Cardiac fibroblast (primary cell): ENCODE results near the gene GNAI3.

Source experiments
- DNase-seq, 2 donors: peaks; one replicate each; pipeline versions ENCODE4 v3.0.0 to v3.0.0-alpha.2; 2010; ENCODE audit warnings: low read depth in 2 of 2
- H3K4me3 ChIP-seq, 2 donors: replicated peaks in 1 of 2; 1 replicate in 1 of 2; 2 replicates in 1 of 2; pipeline ENCODE4 v1.5.1; 2011; ENCODE audit warnings: low read depth in 2 of 2, low read length in 2 of 2, mild to moderate bottlenecking in 2 of 2, moderate library complexity in 1 of 2
- TF ChIP-seq, protein P1 (sequence below): IDR thresholded peaks from one replicate; pipeline ENCODE4 v1.5.1; 2011; ENCODE audit warnings: low read depth, mild to moderate bottlenecking, low read length, inconsistent platforms

Gene GNAI3

DNA sequence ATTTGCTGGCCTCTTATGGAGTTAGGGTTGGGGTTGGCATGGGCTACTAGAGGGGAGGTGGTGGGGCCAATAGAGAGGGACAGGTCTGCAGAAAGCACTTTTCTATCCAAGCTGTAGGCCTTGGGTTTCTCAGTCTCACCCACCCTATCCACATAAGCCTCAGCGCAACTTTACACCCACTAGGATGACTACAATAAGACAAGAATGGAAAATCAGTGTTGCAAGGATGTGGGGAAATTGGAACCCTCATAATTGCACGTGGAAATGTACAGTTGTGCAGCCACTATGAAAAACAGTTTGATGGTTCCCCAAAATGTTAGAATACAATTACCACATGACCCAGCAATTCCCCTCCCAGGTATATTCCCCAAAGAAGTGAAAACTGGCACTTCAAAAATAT lies 93.4 kb downstream of the GNAI3 start:
- DNase-seq, result no peak
- TF ChIP-seq, protein P1, sequence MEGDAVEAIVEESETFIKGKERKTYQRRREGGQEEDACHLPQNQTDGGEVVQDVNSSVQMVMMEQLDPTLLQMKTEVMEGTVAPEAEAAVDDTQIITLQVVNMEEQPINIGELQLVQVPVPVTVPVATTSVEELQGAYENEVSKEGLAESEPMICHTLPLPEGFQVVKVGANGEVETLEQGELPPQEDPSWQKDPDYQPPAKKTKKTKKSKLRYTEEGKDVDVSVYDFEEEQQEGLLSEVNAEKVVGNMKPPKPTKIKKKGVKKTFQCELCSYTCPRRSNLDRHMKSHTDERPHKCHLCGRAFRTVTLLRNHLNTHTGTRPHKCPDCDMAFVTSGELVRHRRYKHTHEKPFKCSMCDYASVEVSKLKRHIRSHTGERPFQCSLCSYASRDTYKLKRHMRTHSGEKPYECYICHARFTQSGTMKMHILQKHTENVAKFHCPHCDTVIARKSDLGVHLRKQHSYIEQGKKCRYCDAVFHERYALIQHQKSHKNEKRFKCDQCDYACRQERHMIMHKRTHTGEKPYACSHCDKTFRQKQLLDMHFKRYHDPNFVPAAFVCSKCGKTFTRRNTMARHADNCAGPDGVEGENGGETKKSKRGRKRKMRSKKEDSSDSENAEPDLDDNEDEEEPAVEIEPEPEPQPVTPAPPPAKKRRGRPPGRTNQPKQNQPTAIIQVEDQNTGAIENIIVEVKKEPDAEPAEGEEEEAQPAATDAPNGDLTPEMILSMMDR, result no peak
- H3K4me3 ChIP-seq, result no peak overlapping the region

DNA sequence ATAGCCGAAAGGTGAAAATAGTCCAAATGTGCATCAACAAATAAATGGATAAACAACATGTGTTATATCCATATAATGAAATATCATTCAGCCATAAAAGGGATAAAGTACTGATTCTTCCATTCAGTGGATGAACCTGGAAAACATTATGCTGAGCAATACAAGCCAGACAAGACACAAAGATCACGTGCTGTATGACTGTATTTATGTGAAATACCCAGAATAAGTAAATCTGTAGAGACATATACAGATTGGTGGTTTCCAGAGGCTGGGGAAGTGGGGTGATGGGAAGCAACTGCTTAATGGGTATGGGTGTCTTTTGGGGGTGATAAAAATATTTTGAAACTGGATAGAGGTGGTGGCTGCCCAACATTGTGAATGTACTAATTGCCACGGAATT lies 94.2 kb downstream of the GNAI3 start:
- DNase-seq, result peak in 1 of 2 donors; percentile 28

DNA sequence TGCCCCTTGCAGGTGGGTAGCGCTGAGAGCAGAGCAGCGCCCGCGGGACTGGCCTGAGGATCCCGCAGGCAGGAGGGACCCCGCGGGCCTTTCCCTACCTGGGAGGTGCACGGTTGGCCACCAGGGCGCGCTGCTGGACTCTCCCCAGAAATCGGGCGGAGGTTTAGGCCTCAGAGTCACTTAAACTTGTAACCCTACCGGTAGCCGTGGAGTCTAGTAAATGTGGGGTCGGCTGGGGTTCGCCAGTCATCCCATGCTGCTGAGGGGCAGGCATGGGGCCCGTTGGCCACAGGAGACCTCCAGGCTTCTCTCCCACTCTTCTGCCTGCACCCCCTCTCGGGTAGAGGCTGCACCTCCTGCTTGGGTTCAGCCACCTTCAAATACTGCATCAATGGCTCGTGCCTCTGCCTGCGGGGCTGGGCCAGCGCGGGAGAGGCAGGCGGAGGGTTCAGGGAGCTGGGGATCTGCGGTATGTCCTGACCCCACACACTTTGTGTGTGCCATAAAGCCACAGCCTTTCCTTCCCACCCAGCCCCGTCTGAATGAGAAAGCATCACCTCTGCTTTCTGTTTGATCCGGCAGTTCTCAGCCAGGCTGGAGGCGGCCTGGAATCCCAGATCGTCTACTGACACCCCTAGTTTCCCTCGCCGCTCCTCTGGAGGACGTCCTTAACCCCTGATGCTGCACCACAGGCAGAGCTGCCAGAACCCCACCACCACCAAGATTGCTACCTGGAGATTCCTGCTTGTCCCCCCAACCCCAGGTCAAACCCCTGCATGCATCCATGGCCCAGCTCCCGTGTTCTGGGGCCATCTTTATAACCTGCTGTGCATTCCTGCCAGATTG lies 95.2 kb downstream of the GNAI3 start:
- TF ChIP-seq, protein P1, result peak; percentile 94
- peak; percentile 79 to 82 for DNase-seq
- no peak overlapping the region for H3K4me3 ChIP-seq

More for the DNA sequence above, 94.2 kb downstream of the GNAI3 start:
- H3K4me3 ChIP-seq, result no peak overlapping the region
- TF ChIP-seq, protein P1, result no peak

DNA sequence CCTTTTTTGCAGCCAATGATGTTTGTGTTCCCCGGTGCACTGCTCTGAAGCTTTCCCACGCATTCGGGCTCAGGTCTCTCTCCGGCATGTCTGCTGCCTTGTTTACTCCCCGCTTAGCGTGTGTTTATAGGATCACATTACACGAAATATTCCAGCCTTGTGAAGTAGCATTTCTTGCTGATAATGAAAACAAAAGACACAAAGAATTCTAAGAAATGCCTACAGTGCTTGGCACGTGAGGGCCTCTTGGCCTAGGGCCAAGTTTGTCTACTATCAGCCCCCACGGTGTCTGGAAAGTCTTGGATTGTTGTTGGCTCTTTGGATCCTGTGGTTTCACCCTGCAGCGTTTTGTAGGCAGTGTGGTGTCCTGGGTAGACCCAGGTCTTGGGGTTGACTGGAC lies 96.3 kb downstream of the GNAI3 start:
- no peak overlapping the region for H3K4me3 ChIP-seq
- TF ChIP-seq, protein P1, result no peak
- DNase-seq, result no peak

DNA sequence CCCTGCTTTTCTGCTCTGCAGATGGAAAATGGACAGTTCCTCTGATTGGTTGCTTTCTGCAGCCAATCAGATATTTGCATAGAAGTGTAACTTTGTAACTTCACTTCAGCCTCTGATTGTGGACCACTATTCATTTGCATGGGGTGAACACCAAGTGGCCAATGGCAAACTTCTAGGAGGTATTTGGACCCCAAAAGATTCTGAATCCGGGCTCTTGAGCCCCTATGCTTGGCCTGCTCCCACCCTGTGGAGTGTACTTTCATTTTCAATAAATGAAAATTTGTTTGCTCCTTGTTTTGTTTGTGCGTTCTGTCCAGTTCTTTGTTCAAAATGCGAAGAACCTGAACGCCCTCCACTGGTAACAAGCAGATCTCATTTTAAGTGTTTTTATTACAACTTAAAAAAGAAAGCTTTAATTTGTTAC lies 101.1 kb downstream of the GNAI3 start:
- TF ChIP-seq, protein P1, result peak; percentile 38
- peak overlapping the region in 1 of 2 donors; percentile 16 for H3K4me3 ChIP-seq
- DNase-seq, result peak; percentile 65 to 72

DNA sequence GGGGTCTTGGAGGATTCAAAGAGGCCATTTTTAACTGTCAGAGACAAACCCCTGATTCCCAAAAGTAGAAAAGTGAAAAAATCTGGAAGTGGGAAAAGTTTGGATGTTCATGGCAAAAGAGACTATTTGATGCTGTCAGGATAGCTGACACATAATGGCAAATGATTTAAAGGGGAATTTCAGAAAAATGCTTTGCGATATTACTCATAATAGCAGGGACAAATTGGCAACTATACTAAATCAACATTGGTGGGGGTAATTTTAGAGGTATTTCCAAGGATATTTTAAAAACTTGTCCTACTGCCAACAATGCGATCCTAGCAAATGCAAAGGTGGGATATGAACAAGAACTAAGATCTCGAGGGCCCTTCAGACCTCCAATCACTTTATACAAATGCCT lies 102.2 kb downstream of the GNAI3 start:
- no peak overlapping the region for H3K4me3 ChIP-seq
- DNase-seq, result peak in 1 of 2 donors; percentile 62
- TF ChIP-seq, protein P1, result no peak
